ENCODE data around the gene TRAPPC1. TPM values are rescaled to one million over a fixed set of nuclear protein-coding genes. Genes with fewer than 3 reads are reported as not detected.

Gene TRAPPC1
- total and polyA plus RNA-seq, 8 donors: 20.2 to 148 (median 75.0) TPM

GRCh38 chr17:7946441-7946840, 14.7 kb upstream of the TRAPPC1 start:
- Histone ChIP-seq H3K36me3 (peaks cover 57 to 85% (median 83%) of the 10 kb centered on the region in 4 donors), H3K27me3 (no peaks in the 10 kb centered on the region), H3K4me1 (peaks cover 0 to 4% (median 2%) of the 10 kb centered on the region in 4 donors), H3K4me3 (no peak overlapping the region), H3K9me3 (no peaks in the 10 kb centered on the region), H3K27ac (no peak overlapping the region)
- WGBS, 5 donors: 64 to 97% (median 84%) methylated on average over 5 of the region's 5 CpGs
- intact Hi-C loops (cut with DNase I; ENCODE audit: low total_unique reads): no loop called here
- DNase-seq: no peak
- TF ChIP-seq EP300 (IDR thresholded peaks at IDR 0.05): no peak
- no peak for TF ChIP-seq POLR2A (IDR thresholded peaks at IDR 0.05)
- TF ChIP-seq POLR2AphosphoS5 (IDR thresholded peaks at IDR 0.05): no peak

GRCh38 chr17:7945651-7946050, 13.9 kb upstream of the TRAPPC1 start:
- Histone ChIP-seq H3K36me3 (peaks cover 64 to 92% (median 91%) of the 10 kb centered on the region in 4 donors), H3K9me3 (no peaks in the 10 kb centered on the region), H3K4me3 (no peak overlapping the region), H3K27me3 (no peaks in the 10 kb centered on the region), H3K4me1 (no peaks in the 10 kb centered on the region), H3K27ac (no peak overlapping the region)
- intact Hi-C loops (cut with DNase I; ENCODE audit: low total_unique reads): no loop called here
- no peak for DNase-seq
- TF ChIP-seq EP300 (IDR thresholded peaks at IDR 0.05) (no peak), CTCF (IDR thresholded peaks at IDR 0.05) (no peak), POLR2A (IDR thresholded peaks at IDR 0.05) (no peak), POLR2AphosphoS5 (IDR thresholded peaks at IDR 0.05) (no peak)
- WGBS, 5 donors: 76 to 94% (median 93%) methylated on average over 6 to 7 of the region's 7 CpGs

GRCh38 chr17:7944326-7944725, 12.6 kb upstream of the TRAPPC1 start:
- Histone ChIP-seq H3K4me3 (no peak overlapping the region), H3K27me3 (no peaks in the 10 kb centered on the region), H3K9me3 (no peaks in the 10 kb centered on the region), H3K36me3 (peaks cover 77 to 97% (median 95%) of the 10 kb centered on the region in 4 donors), H3K4me1 (no peaks in the 10 kb centered on the region), H3K27ac (no peak overlapping the region)
- TF ChIP-seq POLR2AphosphoS5 (IDR thresholded peaks at IDR 0.05) (no peak), CTCF (IDR thresholded peaks at IDR 0.05) (no peak), POLR2A (IDR thresholded peaks at IDR 0.05) (no peak), EP300 (IDR thresholded peaks at IDR 0.05) (no peak)
- intact Hi-C loops (cut with DNase I; ENCODE audit: low total_unique reads): no loop called here
- WGBS, 5 donors: 90 to 97% (median 92%) methylated on average over 9 of the region's 9 CpGs
- DNase-seq: no peak

GRCh38 chr17:7943291-7943690, 11.5 kb upstream of the TRAPPC1 start:
- Histone ChIP-seq H3K27ac (no peak overlapping the region), H3K36me3 (peaks cover 74 to 97% (median 95%) of the 10 kb centered on the region in 4 donors), H3K27me3 (no peaks in the 10 kb centered on the region), H3K4me1 (no peaks in the 10 kb centered on the region), H3K9me3 (no peaks in the 10 kb centered on the region), H3K4me3 (no peak overlapping the region)
- intact Hi-C loops (cut with DNase I; ENCODE audit: low total_unique reads): no loop called here
- WGBS, 5 donors: 90 to 98% (median 92%) methylated on average over 13 of the region's 13 CpGs
- no peak for DNase-seq
- TF ChIP-seq POLR2AphosphoS5 (IDR thresholded peaks at IDR 0.05): no peak

GRCh38 chr17:7940743-7941142, 9.0 kb upstream of the TRAPPC1 start:
- Histone ChIP-seq H3K9me3 (no peaks in the 10 kb centered on the region), H3K4me1 (no peaks in the 10 kb centered on the region), H3K36me3 (peaks cover 61 to 97% (median 93%) of the 10 kb centered on the region in 4 donors), H3K4me3 (no peak overlapping the region), H3K27me3 (no peaks in the 10 kb centered on the region), H3K27ac (no peak overlapping the region)
- DNase-seq: no peak
- intact Hi-C loops (cut with DNase I; ENCODE audit: low total_unique reads): no loop called here
- TF ChIP-seq POLR2A (IDR thresholded peaks at IDR 0.05) (no peak), CTCF (IDR thresholded peaks at IDR 0.05) (no peak), EP300 (IDR thresholded peaks at IDR 0.05) (no peak), POLR2AphosphoS5 (IDR thresholded peaks at IDR 0.05) (no peak)
- 84 to 97% (median 93%) methylated on average over 6 of the region's 6 CpGs for WGBS, 5 donors

Data from stomach (tissue), 9 donors.